GM23338 (cell line): ENCODE results near the gene ERVH48-1. TPM values are rescaled to one million over a fixed set of nuclear protein-coding genes. Genes with fewer than 3 reads are reported as not detected.

Experiments used
- ATAC-seq: fragments of 200-7000 bp; cut with Tn5 transposase; 3 replicates; pipeline ENCODE4 v1.9.1; 2020
- DNase-seq: peaks from one replicate; pipeline ENCODE4 v3.0.0-alpha.2; 2015; ENCODE audit warnings: low spot score
- H2AFZ ChIP-seq: fragments of 200-600 bp; sonication (generic); 2 replicates; pipeline ENCODE4 v1.8.0; 2016; ENCODE audit warnings: antibody characterized with exemption, mild to moderate bottlenecking, moderate library complexity
- H3F3A ChIP-seq: fragments of 200-600 bp; sonication (generic); replicated peaks from 2 replicates; pipeline ENCODE4 v1.8.0; 2017; ENCODE audit warnings: antibody characterized with exemption, mixed run types, low read depth
- H3K27ac ChIP-seq: fragments of 200-600 bp; sonication (generic); 2 replicates; pipeline ENCODE4 v1.6.1; 2016; ENCODE audit warnings: low read depth
- H3K27me3 ChIP-seq: fragments of 200-600 bp; sonication (generic); 2 replicates; pipeline ENCODE4 v1.8.0; 2016; ENCODE audit warnings: mild to moderate bottlenecking, mixed run types, moderate library complexity; ENCODE audit not compliant: insufficient read depth
- H3K36me3 ChIP-seq: fragments of 200-600 bp; sonication (generic); 2 replicates; pipeline ENCODE4 v1.8.0; 2016; ENCODE audit warnings: mild to moderate bottlenecking; ENCODE audit not compliant: insufficient read depth
- H3K4me1 ChIP-seq: fragments of 200-600 bp; sonication (generic); 2 replicates; pipeline ENCODE4 v1.8.0; 2016; ENCODE audit warnings: mild to moderate bottlenecking, moderate library complexity; ENCODE audit not compliant: insufficient read depth
- H3K4me2 ChIP-seq: fragments of 200-600 bp; sonication (generic); 2 replicates; pipeline ENCODE4 v1.7.1; 2017; ENCODE audit warnings: mixed run types
- H3K4me3 ChIP-seq: fragments of 200-600 bp; sonication (generic); 2 replicates; pipeline ENCODE4 v1.6.1; 2016; ENCODE audit warnings: mixed run types
- H3K79me2 ChIP-seq: fragments of 200-600 bp; sonication (generic); replicated peaks from 2 replicates; pipeline ENCODE4 v1.8.0; 2017; ENCODE audit warnings: mild to moderate bottlenecking; ENCODE audit not compliant: insufficient read depth
- H3K9me2 ChIP-seq: fragments of 200-600 bp; sonication (generic); 2 replicates; pipeline ENCODE4 v1.8.0; 2017; ENCODE audit not compliant: insufficient read depth
- H4K20me1 ChIP-seq: fragments of 200-600 bp; sonication (generic); replicated peaks from 2 replicates; pipeline ENCODE4 v1.8.0; 2017; ENCODE audit warnings: mild to moderate bottlenecking; ENCODE audit not compliant: insufficient read depth
- H3K27ac Mint-ChIP-seq: 2 replicates; pipeline ENCODE4 v1.8.0; 2020; ENCODE audit warnings: inconsistent platforms, mild to moderate bottlenecking, moderate library complexity, mixed read lengths
- H3K27me3 Mint-ChIP-seq: 3 replicates; pipeline ENCODE4 v1.8.0; 2022; ENCODE audit warnings: low read depth, mild to moderate bottlenecking, moderate library complexity, mixed read lengths, inconsistent platforms; ENCODE audit not compliant: insufficient read depth, poor library complexity
- H3K36me3 Mint-ChIP-seq: 3 replicates; pipeline ENCODE4 v1.8.0; 2021; ENCODE audit warnings: low read depth, mild to moderate bottlenecking, inconsistent platforms, moderate library complexity, mixed read lengths
- H3K4me1 Mint-ChIP-seq: 3 replicates; pipeline ENCODE4 v1.8.0; 2020; ENCODE audit warnings: mild to moderate bottlenecking, inconsistent platforms, mixed read lengths
- H3K4me3 Mint-ChIP-seq: 3 replicates; pipeline ENCODE4 v1.8.0; 2021; ENCODE audit warnings: moderate library complexity, mild to moderate bottlenecking, inconsistent platforms, mixed read lengths
- H3K9me3 Mint-ChIP-seq: 3 replicates; pipeline ENCODE4 v1.8.0; 2020; ENCODE audit warnings: moderate library complexity, mild to moderate bottlenecking, inconsistent platforms, mixed read lengths
- EZH2phosphoT487 ChIP-seq: fragments of 200-600 bp; sonication (generic); IDR thresholded peaks from one replicate; pipeline ENCODE4 v1.8.1; 2018; ENCODE audit warnings: antibody characterized with exemption; ENCODE audit not compliant: unreplicated experiment
- JUNB ChIP-seq: IDR thresholded peaks from one replicate; pipeline ENCODE4 v1.6.1; 2016; ENCODE audit warnings: antibody characterized with exemption; ENCODE audit not compliant: unreplicated experiment
- POLR2AphosphoS5 ChIP-seq: IDR thresholded peaks from 2 replicates; pipeline ENCODE4 v1.6.1; 2016; ENCODE audit warnings: antibody characterized with exemption, low read depth
- ZNF114 ChIP-seq: fragments of 250-450 bp; sonication (Bioruptor Pico); IDR thresholded peaks from 2 replicates; pipeline ENCODE4 v1.5.0; 2020; ENCODE audit warnings: mild to moderate bottlenecking, moderate library complexity
- ZNF331 ChIP-seq: fragments of 250-450 bp; sonication (Bioruptor Pico); IDR thresholded peaks from 2 replicates; pipeline ENCODE4 v1.5.0; 2020; ENCODE audit warnings: low read depth, mild to moderate bottlenecking, moderate library complexity
- polyA plus RNA-seq: library from polyadenylated mRNA; unstranded; fragments of >200 nt; fragmentation: Nextera tagmentation; extraction: Ambion mirVana; gene quantifications from 2 replicates; pipeline ENCODE4 v1.2.1, GENCODE V29; 2016
- total RNA-seq: library from RNA; depleted of rRNA; stranded (reverse); fragments of >200 nt; shearing (Covaris generic); gene quantifications from 2 replicates; pipeline ENCODE4 v1.2.3, GENCODE V29; 2014
- TF ChIP-seq, protein P1 (sequence below): IDR thresholded peaks from one replicate; pipeline ENCODE4 v1.6.1; 2018; ENCODE audit warnings: antibody characterized with exemption; ENCODE audit not compliant: unreplicated experiment
- TF ChIP-seq, protein P2 (sequence below), 2 experiments: fragments of 200-600 bp in 1 of 2; sonication (generic) in 1 of 2; conservative IDR thresholded peaks; 2 replicates each; pipeline versions ENCODE4 v1.5.1 to v1.6.1; 2016 to 2017; ENCODE audit warnings: antibody characterized with exemption in 2 of 2, low read depth in 2 of 2, mild to moderate bottlenecking in 2 of 2, moderate library complexity in 1 of 2

Gene ERVH48-1
- total and polyA plus RNA-seq, 2 experiments from 2014 or later = 31.7 to 37.0 TPM

DNA sequence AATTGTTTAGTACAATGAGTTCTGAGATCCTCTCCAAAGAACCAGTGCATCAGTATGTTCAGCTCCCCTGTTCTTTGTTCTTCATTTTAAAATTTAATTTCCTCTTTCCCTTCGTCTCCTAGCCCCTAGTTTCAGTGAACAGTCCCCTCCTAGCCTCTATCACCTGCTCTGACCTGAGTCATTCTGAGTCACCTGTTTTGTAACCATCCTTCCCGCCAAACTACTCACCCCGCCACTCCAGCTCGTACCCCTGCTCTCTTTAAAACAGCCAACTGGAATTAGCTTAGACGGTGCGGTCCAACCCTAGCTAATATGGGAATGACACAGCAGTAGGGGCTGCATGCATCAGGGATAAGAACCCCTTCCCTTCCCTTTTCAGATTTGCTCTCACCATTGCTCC is 16.8 kb upstream of the ERVH48-1 start (continued):
- TF ChIP-seq, protein P1, sequence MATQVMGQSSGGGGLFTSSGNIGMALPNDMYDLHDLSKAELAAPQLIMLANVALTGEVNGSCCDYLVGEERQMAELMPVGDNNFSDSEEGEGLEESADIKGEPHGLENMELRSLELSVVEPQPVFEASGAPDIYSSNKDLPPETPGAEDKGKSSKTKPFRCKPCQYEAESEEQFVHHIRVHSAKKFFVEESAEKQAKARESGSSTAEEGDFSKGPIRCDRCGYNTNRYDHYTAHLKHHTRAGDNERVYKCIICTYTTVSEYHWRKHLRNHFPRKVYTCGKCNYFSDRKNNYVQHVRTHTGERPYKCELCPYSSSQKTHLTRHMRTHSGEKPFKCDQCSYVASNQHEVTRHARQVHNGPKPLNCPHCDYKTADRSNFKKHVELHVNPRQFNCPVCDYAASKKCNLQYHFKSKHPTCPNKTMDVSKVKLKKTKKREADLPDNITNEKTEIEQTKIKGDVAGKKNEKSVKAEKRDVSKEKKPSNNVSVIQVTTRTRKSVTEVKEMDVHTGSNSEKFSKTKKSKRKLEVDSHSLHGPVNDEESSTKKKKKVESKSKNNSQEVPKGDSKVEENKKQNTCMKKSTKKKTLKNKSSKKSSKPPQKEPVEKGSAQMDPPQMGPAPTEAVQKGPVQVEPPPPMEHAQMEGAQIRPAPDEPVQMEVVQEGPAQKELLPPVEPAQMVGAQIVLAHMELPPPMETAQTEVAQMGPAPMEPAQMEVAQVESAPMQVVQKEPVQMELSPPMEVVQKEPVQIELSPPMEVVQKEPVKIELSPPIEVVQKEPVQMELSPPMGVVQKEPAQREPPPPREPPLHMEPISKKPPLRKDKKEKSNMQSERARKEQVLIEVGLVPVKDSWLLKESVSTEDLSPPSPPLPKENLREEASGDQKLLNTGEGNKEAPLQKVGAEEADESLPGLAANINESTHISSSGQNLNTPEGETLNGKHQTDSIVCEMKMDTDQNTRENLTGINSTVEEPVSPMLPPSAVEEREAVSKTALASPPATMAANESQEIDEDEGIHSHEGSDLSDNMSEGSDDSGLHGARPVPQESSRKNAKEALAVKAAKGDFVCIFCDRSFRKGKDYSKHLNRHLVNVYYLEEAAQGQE = no peak
- no peak for TF ChIP-seq ZNF331 (CRISPR knock-in tag)

DNA sequence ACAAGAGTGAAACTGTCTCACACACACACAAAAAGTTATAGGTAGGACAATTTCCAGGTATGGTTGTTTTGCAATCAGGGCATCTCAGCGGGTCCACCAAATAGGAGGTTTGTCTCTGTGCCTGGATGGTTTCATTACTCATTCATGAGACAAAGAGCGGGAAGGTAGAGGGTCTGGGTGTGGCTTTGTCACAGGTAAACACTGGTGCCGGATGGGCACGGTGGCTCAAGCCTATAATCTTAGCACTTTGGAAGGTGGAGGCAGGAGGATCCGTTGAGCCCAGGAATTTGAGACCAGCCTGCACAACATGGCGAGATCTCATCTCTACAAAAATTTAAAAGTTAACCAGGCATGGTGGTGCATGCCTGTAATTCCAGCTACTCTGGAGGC is 16.3 kb upstream of the ERVH48-1 start:
- peaks cover 23% of the 10 kb centered on the region for H3K9me3 Mint-ChIP-seq
- Histone ChIP-seq H3K36me3 (no peaks in the 10 kb centered on the region), H3K79me2 (no peaks in the 10 kb centered on the region), H4K20me1 (no peaks in the 10 kb centered on the region), H2AFZ (no peak overlapping the region), H3K4me2 (no peak overlapping the region), H3K4me1 (peaks cover 21% of the 10 kb centered on the region), H3K4me3 (no peak overlapping the region), H3K27ac (no peak overlapping the region), H3K9me2 (no peaks in the 10 kb centered on the region), H3F3A (peaks cover 12% of the 10 kb centered on the region; the same call in 1 of the 2 replicates), H3K27me3 (no peaks in the 10 kb centered on the region)
- H3K36me3 Mint-ChIP-seq = peaks cover 30% of the 10 kb centered on the region
- no peak for ATAC-seq
- DNase-seq = no peak
- peaks cover 13% of the 10 kb centered on the region for H3K27me3 Mint-ChIP-seq
- no peak overlapping the region for H3K27ac Mint-ChIP-seq
- TF ChIP-seq ZNF114 (CRISPR knock-in tag) = no peak
- no peak for TF ChIP-seq JUNB
- TF ChIP-seq EZH2phosphoT487 = no peak
- TF ChIP-seq, protein P2, sequence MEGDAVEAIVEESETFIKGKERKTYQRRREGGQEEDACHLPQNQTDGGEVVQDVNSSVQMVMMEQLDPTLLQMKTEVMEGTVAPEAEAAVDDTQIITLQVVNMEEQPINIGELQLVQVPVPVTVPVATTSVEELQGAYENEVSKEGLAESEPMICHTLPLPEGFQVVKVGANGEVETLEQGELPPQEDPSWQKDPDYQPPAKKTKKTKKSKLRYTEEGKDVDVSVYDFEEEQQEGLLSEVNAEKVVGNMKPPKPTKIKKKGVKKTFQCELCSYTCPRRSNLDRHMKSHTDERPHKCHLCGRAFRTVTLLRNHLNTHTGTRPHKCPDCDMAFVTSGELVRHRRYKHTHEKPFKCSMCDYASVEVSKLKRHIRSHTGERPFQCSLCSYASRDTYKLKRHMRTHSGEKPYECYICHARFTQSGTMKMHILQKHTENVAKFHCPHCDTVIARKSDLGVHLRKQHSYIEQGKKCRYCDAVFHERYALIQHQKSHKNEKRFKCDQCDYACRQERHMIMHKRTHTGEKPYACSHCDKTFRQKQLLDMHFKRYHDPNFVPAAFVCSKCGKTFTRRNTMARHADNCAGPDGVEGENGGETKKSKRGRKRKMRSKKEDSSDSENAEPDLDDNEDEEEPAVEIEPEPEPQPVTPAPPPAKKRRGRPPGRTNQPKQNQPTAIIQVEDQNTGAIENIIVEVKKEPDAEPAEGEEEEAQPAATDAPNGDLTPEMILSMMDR (conservative IDR thresholded peaks at IDR 0.05; ENCODE audit: low read depth in 2 of 2) = no peak
- TF ChIP-seq POLR2AphosphoS5 = no peak
- TF ChIP-seq, protein P1 = no peak
- H3K4me1 Mint-ChIP-seq = peaks cover 26% of the 10 kb centered on the region
- no peak overlapping the region for H3K4me3 Mint-ChIP-seq
